ENCODE measurements around the gene HECTD4. TPM values are rescaled to one million over a fixed set of nuclear protein-coding genes. Genes with fewer than 3 reads are reported as not detected.

The HECTD4 gene, protein sequence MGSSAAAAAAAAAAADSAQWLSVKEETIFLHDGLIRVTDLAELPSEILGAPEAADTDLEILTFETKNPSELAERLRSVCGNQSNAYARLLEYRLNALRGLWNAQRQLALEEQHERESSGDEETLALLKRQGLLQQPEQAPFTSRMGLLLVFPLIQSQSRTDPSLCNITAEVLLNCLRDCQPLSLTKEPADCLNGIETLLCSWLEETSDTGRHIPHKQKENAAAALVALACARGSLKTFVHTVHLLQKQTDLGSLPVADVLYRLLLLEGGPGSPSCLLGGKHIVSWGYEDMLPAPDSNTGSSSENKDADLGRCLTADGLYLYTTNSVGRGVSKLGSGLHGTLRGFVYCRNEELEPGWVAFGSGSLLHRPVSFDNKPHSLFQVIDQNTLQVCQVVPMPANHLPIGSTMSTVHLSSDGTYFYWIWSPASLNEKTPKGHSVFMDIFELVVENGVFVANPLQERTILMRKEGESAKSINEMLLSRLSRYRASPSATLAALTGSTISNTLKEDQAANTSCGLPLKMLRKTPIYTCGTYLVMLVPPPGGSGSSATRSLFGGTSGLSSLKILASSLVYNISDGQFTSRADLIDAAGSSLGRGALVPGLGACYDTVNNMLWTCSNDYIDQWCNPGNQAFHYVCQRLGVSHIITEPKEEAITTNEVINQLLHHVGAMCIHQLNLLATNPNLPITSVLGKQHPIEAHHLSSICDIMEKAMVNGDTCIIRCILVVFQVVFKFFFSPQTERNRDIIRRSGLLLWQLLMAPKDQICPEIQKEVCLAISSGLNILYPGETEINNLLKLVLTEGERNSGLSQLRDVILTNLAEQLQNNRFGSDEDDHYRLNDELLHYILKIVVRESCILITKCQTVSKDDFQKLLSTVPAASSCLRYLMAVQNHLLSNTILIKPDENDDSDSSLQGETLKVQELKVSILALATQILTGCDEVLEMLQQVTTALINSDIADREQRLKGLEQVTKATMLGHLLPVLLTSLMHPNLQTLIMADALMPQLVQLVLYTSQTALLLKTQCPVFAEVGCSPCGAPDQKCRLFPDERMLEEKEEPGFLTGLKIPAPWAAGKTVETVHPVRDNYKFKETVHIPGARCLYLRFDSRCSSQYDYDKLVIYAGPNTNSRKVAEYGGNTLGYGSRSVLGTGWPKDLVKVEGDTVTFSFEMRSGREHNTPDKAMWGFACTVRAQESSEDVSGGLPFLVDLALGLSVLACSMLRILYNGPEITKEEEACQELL (N-terminal part only)
- total RNA-seq (2014; rRNA removed; shearing (Covaris generic)), result 9.6 and 9.8 TPM in 2 replicates

DNA sequence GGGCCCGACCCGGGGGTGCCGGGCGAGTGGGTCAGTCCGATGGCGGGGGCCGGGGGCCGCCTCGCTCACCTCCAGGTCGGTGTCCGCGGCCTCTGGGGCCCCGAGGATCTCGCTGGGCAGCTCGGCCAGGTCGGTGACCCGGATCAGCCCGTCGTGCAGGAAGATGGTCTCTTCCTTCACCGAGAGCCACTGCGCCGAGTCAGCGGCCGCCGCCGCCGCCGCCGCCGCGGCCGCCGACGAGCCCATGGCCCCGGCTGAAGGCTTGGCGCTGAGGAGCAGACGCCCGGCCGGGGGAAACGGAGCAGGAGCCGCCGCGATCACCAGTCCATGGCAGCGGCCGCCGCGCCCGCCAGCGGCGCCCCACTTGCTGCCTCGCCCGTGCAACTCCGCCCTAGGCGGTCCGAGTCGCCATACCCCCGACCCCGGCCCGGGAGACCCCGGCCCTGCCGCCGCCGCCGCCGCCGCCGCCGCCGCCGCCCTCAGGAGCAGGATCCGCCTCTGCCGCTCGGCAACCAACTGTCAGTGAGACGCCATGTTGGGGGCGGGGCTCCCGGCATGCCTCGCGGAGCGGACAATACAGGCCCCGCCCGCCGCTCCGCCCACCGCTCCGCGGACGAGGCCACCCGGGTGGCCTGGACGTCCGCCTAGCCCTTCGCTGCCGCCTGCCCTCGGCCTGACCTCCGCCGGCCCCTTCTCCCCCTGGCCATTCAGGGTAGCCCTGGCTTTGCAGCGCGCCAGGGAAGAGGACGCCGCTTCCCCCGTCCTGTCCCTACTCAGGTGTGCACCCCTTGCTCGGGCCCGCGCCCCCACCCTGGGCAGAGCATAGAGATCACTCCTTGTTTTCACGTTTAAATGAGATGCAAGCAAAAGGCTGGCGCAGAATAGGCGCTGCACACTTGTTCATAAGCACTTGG lies at the start of gene HECTD4:
Gene HECTD4 (minus strand): TSS at position 549 of the 914 bp plus-strand sequence. CDS start 303 bp downstream, at position 246.
- H3K4me3 ChIP-seq, result peak within 1 kb of the TSS; percentile 99
- peak within 1 kb of the TSS; percentile 64 for H3K27ac ChIP-seq
- peak; percentile 80 to 95 for DNase-seq (ENCODE audit: low read depth in 1 of 2, low spot score in 2 of 2)
- H3K9me3 ChIP-seq (replicated peaks), result no peaks in the 10 kb centered on the region
- peaks cover 10% of the 10 kb centered on the region for H3K36me3 ChIP-seq
- no peaks in the 10 kb centered on the region for H3K27me3 ChIP-seq (replicated peaks)
- H3K4me1 ChIP-seq (replicated peaks), result peaks cover 11% of the 10 kb centered on the region

DNA sequence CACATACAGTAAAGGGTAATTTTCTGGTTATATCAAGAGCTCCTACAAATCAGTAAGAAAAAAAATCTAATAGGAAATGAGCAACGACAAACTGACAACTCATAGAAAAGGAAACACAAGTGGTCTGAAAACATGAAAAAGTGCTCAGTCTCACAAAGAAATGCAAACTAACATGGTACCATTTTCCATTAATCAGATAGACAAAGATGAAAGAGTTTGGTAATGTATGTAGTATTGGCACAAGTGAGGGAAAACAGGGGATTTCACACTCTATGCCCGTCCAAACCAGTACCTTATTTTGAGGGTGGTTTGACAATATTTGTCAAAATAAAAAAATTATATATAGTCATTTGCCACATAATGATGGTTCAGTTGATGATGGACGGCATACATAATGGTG lies 49.7 kb upstream of the HECTD4 start:
- no peaks in the 10 kb centered on the region for H3K27me3 ChIP-seq (replicated peaks)
- H3K4me1 ChIP-seq (replicated peaks), result no peaks in the 10 kb centered on the region
- DNase-seq (ENCODE audit: low read depth in 1 of 2, low spot score in 2 of 2), result no peak
- H3K27ac ChIP-seq, result no peak overlapping the region
- no peak overlapping the region for H3K4me3 ChIP-seq
- H3K36me3 ChIP-seq, result peaks cover 17% of the 10 kb centered on the region; the same call in 1 of the 2 replicates
- no peaks in the 10 kb centered on the region for H3K9me3 ChIP-seq (replicated peaks)

DNA sequence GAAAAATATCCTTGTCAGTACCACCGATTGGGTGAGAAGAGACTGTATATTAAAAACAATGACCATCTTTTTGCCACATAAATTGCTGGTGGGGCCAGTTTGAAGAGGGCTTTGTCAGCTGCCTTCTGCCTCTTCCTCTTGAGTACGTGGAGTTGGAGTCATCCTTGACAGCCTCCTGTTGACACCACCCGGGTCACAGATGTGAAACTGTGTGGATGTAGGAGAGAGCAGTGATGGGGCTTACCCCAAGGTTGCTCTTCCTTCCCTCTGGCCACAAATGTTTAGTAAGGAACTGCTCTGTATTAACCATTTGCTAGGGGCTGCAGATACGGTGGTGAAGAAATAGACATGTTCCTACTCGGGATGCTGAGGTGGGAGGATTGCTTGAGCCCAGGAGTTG lies 48.7 kb upstream of the HECTD4 start:
- Histone ChIP-seq H3K4me1 (replicated peaks) (no peaks in the 10 kb centered on the region), H3K9me3 (replicated peaks) (no peaks in the 10 kb centered on the region), H3K36me3 (peaks cover 19% of the 10 kb centered on the region; the same call in 1 of the 2 replicates), H3K27ac (no peak overlapping the region), H3K4me3 (no peak overlapping the region), H3K27me3 (replicated peaks) (no peaks in the 10 kb centered on the region)
- no peak for DNase-seq (ENCODE audit: low read depth in 1 of 2, low spot score in 2 of 2)

DNA sequence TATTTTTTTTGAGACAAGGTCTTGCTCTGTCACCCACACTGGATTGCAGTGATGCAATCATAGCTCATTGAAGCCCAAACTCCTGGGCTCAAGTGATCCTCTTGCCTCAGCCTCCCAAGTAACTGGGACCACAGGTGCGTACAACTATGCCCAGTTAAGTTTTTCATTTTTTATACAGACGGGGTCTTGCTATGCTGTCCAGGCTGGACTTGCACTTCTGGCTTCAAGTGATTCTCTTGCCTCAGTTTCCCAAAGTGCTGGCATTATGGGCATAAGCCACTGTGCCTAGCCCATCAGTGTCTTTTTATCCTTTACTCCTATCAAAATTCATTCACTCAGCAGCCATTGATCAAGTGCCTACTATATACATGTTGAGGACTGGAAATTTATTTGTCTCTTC lies 45.5 kb upstream of the HECTD4 start:
- H3K9me3 ChIP-seq (replicated peaks), result no peaks in the 10 kb centered on the region
- no peak overlapping the region for H3K4me3 ChIP-seq
- H3K4me1 ChIP-seq (replicated peaks), result peaks cover 3% of the 10 kb centered on the region
- no peak overlapping the region for H3K27ac ChIP-seq
- no peak for DNase-seq (ENCODE audit: low read depth in 1 of 2, low spot score in 2 of 2)
- H3K36me3 ChIP-seq, result peaks cover 20% of the 10 kb centered on the region; the same call in 1 of the 2 replicates
- no peaks in the 10 kb centered on the region for H3K27me3 ChIP-seq (replicated peaks)

DNA sequence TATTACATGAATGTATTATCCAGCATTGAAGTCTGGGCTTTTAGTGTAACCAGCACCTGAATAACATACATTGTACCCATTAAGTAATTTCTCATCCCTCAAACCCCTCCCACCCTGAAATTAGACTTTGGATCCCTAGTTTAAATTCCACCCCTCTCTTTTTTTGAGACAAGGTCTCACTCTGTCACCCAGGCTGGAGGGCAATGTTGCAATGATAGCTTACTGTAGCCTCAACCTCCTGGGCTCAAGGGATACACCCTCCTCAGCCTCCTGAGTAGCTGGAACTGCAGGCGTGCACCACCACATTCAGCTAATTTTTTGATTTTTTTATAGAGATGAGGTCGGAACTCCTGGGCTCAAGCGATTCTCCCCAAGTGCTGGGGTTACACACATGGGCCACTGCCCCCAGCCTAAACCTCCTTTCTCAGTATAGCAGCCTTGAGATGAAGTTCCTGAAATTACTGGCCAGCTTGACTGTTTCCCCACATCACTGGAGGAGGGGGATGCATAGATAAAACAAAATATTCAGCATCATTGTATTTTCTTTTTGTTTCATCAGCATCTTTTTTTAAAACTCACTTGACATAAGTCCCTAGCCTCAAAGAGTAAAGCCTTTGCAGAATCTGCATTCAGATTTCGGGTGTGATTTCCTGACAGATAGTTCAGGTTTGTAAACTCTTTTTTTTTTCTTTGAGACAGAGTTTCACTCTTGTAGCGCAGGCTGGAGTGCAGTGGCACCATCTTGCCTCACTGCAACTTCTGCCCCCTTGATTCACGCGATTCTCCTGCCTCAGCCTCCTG lies 43.6 kb upstream of the HECTD4 start:
- no peak for DNase-seq (ENCODE audit: low read depth in 1 of 2, low spot score in 2 of 2)
- no peaks in the 10 kb centered on the region for H3K27me3 ChIP-seq (replicated peaks)
- H3K4me3 ChIP-seq, result no peak overlapping the region
- no peak overlapping the region for H3K27ac ChIP-seq
- H3K4me1 ChIP-seq (replicated peaks), result peaks cover 13% of the 10 kb centered on the region
- no peaks in the 10 kb centered on the region for H3K9me3 ChIP-seq (replicated peaks)
- peaks cover 21% of the 10 kb centered on the region; the same call in 1 of the 2 replicates for H3K36me3 ChIP-seq

DNA sequence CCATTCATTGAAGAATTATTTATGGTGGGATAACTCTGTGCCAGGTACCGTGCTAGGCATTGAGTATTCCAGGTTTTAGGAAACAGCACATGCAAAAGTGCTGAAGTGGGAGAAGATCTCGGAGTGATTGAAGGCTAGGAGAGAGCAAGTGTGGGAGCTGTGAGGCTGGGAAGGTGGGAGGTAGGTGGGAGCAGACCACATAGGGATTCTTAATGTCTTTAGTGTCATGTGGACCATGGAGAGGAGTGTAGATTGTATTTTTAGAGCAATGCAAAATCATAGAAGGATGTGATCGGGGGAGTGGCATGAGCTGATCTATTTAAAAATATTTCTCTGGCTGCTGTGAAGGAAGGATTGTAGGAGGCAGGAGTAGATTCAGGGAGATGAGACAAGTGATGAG lies 41.9 kb upstream of the HECTD4 start:
- Histone ChIP-seq H3K4me3 (no peak overlapping the region), H3K36me3 (peaks cover 28% of the 10 kb centered on the region), H3K9me3 (replicated peaks) (no peaks in the 10 kb centered on the region), H3K4me1 (replicated peaks) (peaks cover 20% of the 10 kb centered on the region), H3K27ac (no peak overlapping the region), H3K27me3 (replicated peaks) (no peaks in the 10 kb centered on the region)
- no peak for DNase-seq (ENCODE audit: low read depth in 1 of 2, low spot score in 2 of 2)

DNA sequence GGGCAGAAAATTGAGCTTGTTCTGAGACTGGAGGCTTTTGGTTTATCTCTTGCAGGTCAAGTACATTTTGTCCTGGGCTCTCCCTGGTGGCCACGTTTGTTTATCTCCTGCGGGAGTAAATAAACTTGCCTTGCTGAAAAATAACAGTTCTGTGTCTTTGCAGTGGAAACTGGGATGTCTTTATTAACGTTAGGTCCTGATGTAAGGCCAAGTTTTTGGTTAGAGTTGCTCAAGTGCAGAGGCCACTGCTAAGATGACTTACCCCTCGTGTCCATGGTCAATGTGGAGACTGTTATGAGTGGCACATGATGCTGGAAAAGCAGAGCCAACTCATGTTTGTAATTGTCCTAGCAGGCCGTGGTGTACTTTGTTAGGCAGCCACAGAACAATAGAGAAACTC lies 40.3 kb upstream of the HECTD4 start:
- DNase-seq (ENCODE audit: low read depth in 1 of 2, low spot score in 2 of 2), result peak in 1 of 2 experiments; percentile 17

DNA sequence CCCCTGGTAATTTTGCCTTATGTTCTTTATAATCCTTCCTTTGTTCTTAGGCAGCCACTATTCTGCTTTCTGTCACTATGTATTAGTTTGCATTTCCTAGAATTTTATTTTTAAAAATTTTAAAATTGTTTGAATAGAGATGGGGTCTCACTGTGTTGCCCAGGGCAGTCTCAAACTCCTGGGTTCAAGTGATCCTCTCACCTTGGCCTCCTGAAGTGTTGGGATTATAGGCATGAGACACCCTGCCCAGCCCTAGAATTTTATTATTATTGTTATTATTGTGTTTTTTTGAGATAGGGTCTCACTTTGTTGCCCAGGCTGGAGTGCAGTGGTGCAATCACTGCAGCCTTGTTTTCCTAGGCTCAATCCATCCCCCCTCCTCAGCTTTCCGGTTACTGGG lies 39.1 kb upstream of the HECTD4 start:
- Histone ChIP-seq H3K27ac (no peak overlapping the region), H3K27me3 (replicated peaks) (no peaks in the 10 kb centered on the region), H3K36me3 (peaks cover 28% of the 10 kb centered on the region), H3K4me3 (no peak overlapping the region), H3K9me3 (replicated peaks) (no peaks in the 10 kb centered on the region), H3K4me1 (replicated peaks) (peaks cover 25% of the 10 kb centered on the region)
- DNase-seq (ENCODE audit: low read depth in 1 of 2, low spot score in 2 of 2), result no peak

More for the DNA sequence above, 40.3 kb upstream of the HECTD4 start:
- H3K4me3 ChIP-seq, result no peak overlapping the region
- no peaks in the 10 kb centered on the region for H3K27me3 ChIP-seq (replicated peaks)
- peaks cover 25% of the 10 kb centered on the region for H3K4me1 ChIP-seq (replicated peaks)
- no peaks in the 10 kb centered on the region for H3K9me3 ChIP-seq (replicated peaks)
- no peak overlapping the region for H3K27ac ChIP-seq
- peaks cover 28% of the 10 kb centered on the region for H3K36me3 ChIP-seq

DNA sequence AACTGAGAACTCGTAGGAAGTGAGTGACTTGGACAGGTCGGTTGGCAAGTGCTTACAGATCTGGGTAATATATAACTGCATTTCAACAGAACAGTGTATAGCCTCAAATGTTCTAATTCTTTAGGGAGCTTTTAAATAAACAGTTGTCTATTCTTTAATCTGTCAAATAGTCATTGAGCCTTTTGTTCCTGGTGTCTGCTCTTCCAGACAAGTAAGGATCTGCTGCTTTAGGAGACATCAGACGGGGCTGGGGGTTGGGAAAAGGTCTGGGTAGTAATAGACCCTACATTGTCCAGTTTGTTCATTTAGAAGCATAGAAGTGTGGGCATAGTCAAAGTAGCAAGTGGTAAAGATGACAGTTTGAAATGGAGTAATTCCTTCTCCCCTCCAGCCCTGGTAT lies 38.5 kb upstream of the HECTD4 start:
- Histone ChIP-seq H3K4me3 (no peak overlapping the region), H3K27ac (no peak overlapping the region), H3K36me3 (peaks cover 26% of the 10 kb centered on the region), H3K4me1 (replicated peaks) (peaks cover 25% of the 10 kb centered on the region), H3K9me3 (replicated peaks) (no peaks in the 10 kb centered on the region), H3K27me3 (replicated peaks) (no peaks in the 10 kb centered on the region)
- DNase-seq (ENCODE audit: low read depth in 1 of 2, low spot score in 2 of 2), result no peak

DNA sequence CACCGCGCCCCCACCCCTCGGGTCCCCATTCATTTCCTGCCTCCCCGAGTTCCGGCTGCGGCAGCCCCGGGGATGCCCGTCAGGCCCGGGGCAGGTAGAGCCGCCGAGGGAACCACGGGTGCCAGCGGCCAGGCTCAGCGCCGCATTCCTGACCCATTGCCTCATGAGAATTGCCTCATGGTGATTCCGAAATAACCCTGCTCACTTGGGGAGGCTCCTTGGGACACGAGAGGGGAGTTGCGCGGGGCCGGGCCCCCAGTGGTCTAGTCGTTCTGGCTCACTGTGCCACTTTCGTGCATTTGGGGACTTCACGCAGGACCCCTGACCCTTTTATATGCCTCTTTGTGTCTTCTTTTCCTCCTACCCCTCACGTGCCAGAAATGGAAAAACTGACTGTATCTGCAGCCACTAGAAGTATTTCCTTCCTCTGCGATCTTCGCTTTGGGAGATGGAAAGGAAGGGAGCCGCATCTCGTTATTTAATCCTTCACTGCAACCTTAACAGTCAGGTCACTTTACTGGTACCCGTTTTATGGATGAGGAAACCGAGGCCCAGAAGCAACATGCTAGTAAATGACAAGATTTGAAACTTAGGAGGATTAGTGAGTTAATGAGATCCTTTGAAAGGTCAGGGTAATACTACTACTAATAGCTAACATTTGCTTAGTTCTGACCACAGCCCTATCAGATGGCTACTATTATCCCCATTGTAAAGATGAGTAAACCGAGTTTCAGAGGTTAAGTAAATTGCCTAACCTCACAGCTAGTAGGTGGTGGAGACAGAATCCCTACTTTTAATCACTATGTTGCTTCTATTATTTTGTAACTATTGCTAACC lies 37.3 kb upstream of the HECTD4 start:
- DNase-seq (ENCODE audit: low read depth in 1 of 2, low spot score in 2 of 2), result peak; percentile 69 to 77
- Histone ChIP-seq H3K27ac (peak overlapping the region; percentile 93), H3K36me3 (peaks cover 26% of the 10 kb centered on the region), H3K4me3 (peak overlapping the region; percentile 94), H3K4me1 (replicated peaks) (peaks cover 25% of the 10 kb centered on the region), H3K9me3 (replicated peaks) (no peaks in the 10 kb centered on the region), H3K27me3 (replicated peaks) (no peaks in the 10 kb centered on the region)

DNA sequence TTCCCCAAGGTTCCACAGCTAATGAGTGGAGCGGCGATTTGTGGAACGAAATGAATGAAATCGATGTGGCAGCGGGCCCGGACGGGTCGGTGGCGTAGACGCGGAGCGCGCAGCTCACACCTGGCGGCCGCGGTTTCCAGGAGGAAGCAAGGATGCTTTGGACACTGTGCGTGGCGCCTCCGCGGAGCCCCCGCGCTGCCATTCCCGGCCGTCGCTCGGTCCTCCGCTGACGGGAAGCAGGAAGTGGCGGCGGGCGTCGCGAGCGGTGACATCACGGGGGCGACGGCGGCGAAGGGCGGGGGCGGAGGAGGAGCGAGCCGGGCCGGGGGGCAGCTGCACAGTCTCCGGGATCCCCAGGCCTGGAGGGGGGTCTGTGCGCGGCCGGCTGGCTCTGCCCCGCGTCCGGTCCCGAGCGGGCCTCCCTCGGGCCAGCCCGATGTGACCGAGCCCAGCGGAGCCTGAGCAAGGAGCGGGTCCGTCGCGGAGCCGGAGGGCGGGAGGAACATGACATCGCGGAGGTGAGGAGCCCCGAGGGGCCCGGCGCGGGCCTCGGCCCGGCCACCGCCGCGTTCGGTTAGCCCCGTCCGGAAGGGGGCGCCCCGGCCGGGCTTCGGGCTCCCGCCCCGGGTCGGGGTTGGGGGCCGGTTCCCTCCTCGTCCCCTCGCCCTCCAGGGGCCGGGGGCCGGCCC lies 36.5 kb upstream of the HECTD4 start, which contains the start of gene PTPN11:
Gene PTPN11 (plus strand): TSS at position 340 of the 689 bp plus-strand sequence. CDS start 165 bp downstream, at position 505.
- peak; percentile 85 to 90 for DNase-seq (ENCODE audit: low read depth in 1 of 2, low spot score in 2 of 2)
- H3K4me1 ChIP-seq (replicated peaks), result peaks cover 25% of the 10 kb centered on the region
- peaks cover 26% of the 10 kb centered on the region for H3K36me3 ChIP-seq
- no peaks in the 10 kb centered on the region for H3K9me3 ChIP-seq (replicated peaks)
- H3K27ac ChIP-seq, result peak within 1 kb of the TSS; percentile 93
- peak within 1 kb of the TSS; percentile 94 for H3K4me3 ChIP-seq
- no peaks in the 10 kb centered on the region for H3K27me3 ChIP-seq (replicated peaks)
